Prostate gland (tissue), 2 donors: ENCODE results near the gene TOP2A. TPM values are rescaled to one million over a fixed set of nuclear protein-coding genes. Genes with fewer than 3 reads are reported as not detected.

Experiments used
- DNase-seq: peaks from one replicate; pipeline ENCODE4 v3.0.0-alpha.2; 2019; ENCODE audit warnings: low spot score
- H3K27ac ChIP-seq, 2 donors: fragments of 200-600 bp; sonication (generic); 2 replicates each; pipeline ENCODE4 v1.5.1; 2017 to 2019
- H3K27me3 ChIP-seq: fragments of 200-600 bp; sonication (generic); replicated peaks from 2 replicates; pipeline ENCODE4 v1.5.1; 2019; ENCODE audit not compliant: insufficient read depth
- H3K36me3 ChIP-seq, 2 donors: fragments of 200-600 bp; sonication (generic); 1 replicate in 1 of 2; 2 replicates in 1 of 2; pipeline versions ENCODE4 v1.5.1 to v1.8.1; 2017 to 2019
- H3K4me1 ChIP-seq: fragments of 200-600 bp; sonication (generic); replicated peaks from 2 replicates; pipeline ENCODE4 v1.5.1; 2019
- H3K4me3 ChIP-seq, 2 donors: fragments of 200-600 bp; sonication (generic); 2 replicates each; pipeline ENCODE4 v1.5.1; 2017 to 2019
- H3K9me3 ChIP-seq: fragments of 200-600 bp; sonication (generic); 2 replicates; pipeline ENCODE4 v1.5.1; 2017
- POLR2A ChIP-seq: fragments of 450-650 bp; IDR thresholded peaks from one replicate; pipeline ENCODE4 v1.6.1; 2016; ENCODE audit warnings: antibody characterized with exemption, mild to moderate bottlenecking
- POLR2AphosphoS5 ChIP-seq: sonication (generic); formaldehyde crosslinking; IDR thresholded peaks from one replicate; pipeline ENCODE4 v1.6.1; 2017; ENCODE audit warnings: antibody characterized with exemption
- WGBS: methylation state at CpG from one replicate; pipeline ENCODE4 v1.1.5; 2018; 5-methylcytosine and 5-hydroxymethylcytosine counted together
- intact Hi-C: fragments of 100-400 bp; cut with DNase I; formaldehyde crosslinking; loops from one replicate; pipeline ENCODE4 v1.14.2; 2022
- total RNA-seq, 2 donors: library from RNA; depleted of rRNA; stranded (reverse); fragments of >200 nt; gene quantifications; one replicate each; pipeline ENCODE4 v1.1.0, GENCODE V29; 2016
- TF ChIP-seq, protein P1 (sequence below), 4 experiments: fragments of 200-600 bp in 2 of 4; fragments of 450-650 bp in 2 of 4; sonication (generic) in 2 of 4; IDR thresholded peaks; 1 replicate in 3 of 4; 2 replicates in 1 of 4; pipeline ENCODE4 v1.5.1; 2016 to 2019; ENCODE audit warnings: antibody characterized with exemption in 4 of 4, mild to moderate bottlenecking in 2 of 4, moderate library complexity in 2 of 4

TOP2A gene
- total RNA-seq, 2 donors from 2014 or later, result 3.1 to 15.9 TPM

DNA sequence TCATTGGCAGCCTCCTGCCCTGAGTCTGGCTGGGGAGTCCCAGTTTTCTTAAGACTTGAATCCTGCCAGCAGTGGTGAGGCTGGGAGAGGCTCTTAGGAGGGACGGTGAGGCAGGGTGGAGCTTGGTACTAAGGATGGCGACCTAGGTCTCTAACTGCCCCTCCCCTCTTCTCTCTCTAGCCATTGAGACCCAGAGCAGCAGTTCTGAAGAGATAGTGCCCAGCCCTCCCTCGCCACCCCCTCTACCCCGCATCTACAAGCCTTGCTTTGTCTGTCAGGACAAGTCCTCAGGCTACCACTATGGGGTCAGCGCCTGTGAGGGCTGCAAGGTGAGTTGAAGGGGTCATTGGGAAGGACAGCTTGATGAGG lies 69.6 kb downstream of the TOP2A start:
- TF ChIP-seq POLR2AphosphoS5, result no peak
- TF ChIP-seq, protein P1, sequence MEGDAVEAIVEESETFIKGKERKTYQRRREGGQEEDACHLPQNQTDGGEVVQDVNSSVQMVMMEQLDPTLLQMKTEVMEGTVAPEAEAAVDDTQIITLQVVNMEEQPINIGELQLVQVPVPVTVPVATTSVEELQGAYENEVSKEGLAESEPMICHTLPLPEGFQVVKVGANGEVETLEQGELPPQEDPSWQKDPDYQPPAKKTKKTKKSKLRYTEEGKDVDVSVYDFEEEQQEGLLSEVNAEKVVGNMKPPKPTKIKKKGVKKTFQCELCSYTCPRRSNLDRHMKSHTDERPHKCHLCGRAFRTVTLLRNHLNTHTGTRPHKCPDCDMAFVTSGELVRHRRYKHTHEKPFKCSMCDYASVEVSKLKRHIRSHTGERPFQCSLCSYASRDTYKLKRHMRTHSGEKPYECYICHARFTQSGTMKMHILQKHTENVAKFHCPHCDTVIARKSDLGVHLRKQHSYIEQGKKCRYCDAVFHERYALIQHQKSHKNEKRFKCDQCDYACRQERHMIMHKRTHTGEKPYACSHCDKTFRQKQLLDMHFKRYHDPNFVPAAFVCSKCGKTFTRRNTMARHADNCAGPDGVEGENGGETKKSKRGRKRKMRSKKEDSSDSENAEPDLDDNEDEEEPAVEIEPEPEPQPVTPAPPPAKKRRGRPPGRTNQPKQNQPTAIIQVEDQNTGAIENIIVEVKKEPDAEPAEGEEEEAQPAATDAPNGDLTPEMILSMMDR (IDR thresholded peaks at IDR 0.05), result no peak
- TF ChIP-seq POLR2A, result no peak
- intact Hi-C loops, result loop anchor here (5.0 kb wide), 1 partner anchor 36 kb away; no protein-coding TSS in a partner anchor
- peaks cover 43% of the 10 kb centered on the region for H3K4me1 ChIP-seq
- no peak overlapping the region for H3K4me3 ChIP-seq
- H3K9me3 ChIP-seq, result no peaks in the 10 kb centered on the region
- peak overlapping the region; percentile 46 to 98 for H3K27ac ChIP-seq
- no peaks in the 10 kb centered on the region for H3K27me3 ChIP-seq
- WGBS, result 41% methylated on average over 5 of the region's 5 CpGs
- H3K36me3 ChIP-seq, result no peaks in the 10 kb centered on the region
- DNase-seq, result no peak

DNA sequence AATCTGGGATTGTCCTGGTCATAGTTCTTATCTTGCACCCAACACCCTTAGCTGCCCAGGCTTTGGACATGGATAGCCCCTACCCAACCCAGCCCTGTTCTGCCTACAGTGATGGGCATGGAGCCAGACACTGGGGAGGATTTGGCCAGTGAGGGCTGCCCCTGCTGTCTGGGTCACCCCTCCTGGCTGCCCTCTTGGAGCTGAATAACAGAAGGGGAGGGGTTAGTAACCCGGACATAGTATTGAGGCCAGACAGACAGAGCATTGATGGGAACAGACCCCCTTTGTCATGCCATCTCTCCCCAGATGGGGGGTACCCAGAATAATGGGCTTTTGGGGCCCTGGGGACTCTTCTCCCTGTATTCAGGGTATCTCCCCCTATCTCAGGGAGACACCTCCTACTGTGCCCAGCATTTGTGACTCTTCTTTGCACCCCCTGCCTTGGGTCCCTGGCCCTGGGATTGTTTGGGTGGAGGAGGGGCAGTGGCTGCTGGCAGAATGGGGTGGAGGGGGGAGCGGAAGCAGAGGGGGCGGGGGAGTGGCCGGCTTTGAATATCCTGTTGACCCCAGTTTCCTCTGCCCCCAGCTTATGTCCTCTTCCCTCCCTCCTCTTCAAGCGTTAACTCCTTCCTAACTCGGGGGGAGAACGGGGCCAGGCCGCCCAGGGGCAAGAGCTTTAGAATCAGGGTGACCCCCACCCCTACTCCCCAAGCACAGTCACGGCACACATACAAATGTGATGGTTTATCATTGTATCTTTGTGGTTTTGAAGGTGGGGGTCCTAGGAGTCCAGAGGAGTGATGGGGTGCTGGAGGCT lies 70.2 kb downstream of the TOP2A start:
- Histone ChIP-seq H3K4me1 (peaks cover 43% of the 10 kb centered on the region), H3K27ac (peak overlapping the region; percentile 96 to 98), H3K27me3 (no peaks in the 10 kb centered on the region), H3K9me3 (no peaks in the 10 kb centered on the region), H3K36me3 (no peaks in the 10 kb centered on the region), H3K4me3 (no peak overlapping the region)
- 51% methylated on average over 9 of the region's 9 CpGs for WGBS
- TF ChIP-seq, protein P1 (IDR thresholded peaks at IDR 0.05), result no peak
- TF ChIP-seq POLR2AphosphoS5 (no peak), POLR2A (no peak)
- no peak for DNase-seq
- intact Hi-C loops, result loop anchor here (5.0 kb wide), 1 partner anchor 35 kb away; no protein-coding TSS in a partner anchor

DNA sequence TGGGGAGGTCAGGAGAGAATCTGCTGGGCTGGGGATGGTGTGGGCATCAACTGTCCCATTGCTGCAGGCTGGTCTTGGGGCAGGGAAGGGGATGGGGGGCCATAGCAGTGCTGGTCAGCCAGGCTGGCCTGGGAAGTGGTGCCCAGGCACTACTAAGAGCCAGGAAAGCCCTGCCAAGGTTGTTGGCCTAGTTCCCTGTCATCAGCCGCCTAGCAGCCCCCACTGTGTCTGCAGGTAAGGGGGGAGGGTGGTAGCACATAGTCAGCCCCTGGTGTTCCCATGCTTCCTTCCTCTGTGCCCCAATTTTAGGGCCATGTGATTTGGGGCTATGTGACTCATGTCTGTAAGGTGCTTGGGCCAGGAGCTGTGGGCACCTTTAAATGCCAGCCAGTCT lies 70.9 kb downstream of the TOP2A start:
- no peaks in the 10 kb centered on the region for H3K9me3 ChIP-seq
- intact Hi-C loops, result loop anchor here (5.0 kb wide), 1 partner anchor 34 kb away; no protein-coding TSS in a partner anchor
- peaks cover 43% of the 10 kb centered on the region for H3K4me1 ChIP-seq
- no peaks in the 10 kb centered on the region for H3K36me3 ChIP-seq
- no peaks in the 10 kb centered on the region for H3K27me3 ChIP-seq
- no peak for DNase-seq
- 50% methylated on average over 1 of the region's 1 CpG for WGBS
- H3K4me3 ChIP-seq, result no peak overlapping the region
- TF ChIP-seq POLR2AphosphoS5 (no peak), POLR2A (no peak)
- TF ChIP-seq, protein P1 (IDR thresholded peaks at IDR 0.05), result no peak
- peak overlapping the region; percentile 96 to 98 for H3K27ac ChIP-seq

DNA sequence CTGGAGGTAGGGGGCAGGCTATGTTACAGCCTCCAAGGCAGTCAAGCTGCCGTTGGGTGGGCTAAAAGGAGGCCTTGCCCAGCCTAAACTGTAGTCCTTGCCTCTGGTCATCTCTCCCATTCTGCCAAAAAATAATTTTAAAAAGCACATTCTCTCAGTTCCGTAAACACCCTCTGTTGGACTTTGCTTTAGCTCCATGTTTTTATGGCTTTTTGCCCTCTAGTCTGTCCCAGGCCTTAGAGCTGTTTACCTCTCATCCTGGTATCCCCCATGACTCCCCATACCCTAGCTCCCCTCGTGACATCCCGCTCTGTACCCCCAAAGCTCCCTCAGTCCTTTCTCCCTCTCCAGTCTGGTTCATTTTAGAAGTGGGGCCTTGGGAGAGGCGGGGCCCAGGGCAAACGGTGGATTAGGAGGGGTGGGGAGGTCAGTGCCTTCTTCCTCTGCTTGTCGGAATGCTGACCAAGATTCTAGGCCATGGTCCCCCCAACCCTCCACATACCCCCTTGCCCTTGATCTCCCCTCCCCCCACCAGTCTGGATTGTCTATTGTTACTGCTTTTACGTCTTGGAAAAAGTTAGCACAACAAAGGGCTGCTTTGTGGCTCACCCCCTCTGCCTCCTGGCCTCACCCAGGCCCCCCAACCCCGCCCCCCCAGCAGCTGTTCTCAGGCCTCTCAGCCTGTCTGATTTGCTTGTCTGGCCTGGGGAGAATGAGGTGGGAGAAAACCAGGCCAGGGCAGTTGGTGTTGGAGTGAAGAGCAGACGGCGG lies 71.5 kb downstream of the TOP2A start:
- Histone ChIP-seq H3K4me1 (peaks cover 43% of the 10 kb centered on the region), H3K27me3 (no peaks in the 10 kb centered on the region), H3K9me3 (no peaks in the 10 kb centered on the region), H3K27ac (peak overlapping the region; percentile 96 to 98), H3K36me3 (no peaks in the 10 kb centered on the region), H3K4me3 (peak overlapping the region; percentile 36 to 93)
- TF ChIP-seq POLR2A (no peak), POLR2AphosphoS5 (no peak)
- TF ChIP-seq, protein P1 (IDR thresholded peaks at IDR 0.05), result no peak
- intact Hi-C loops, result loop anchor here (5.0 kb wide), 1 partner anchor 34 kb away; no protein-coding TSS in a partner anchor
- no peak for DNase-seq
- WGBS, result 35% methylated on average over 11 of the region's 11 CpGs
